Right lobe of liver (tissue), 6 donors: ENCODE data around the gene PLXNA2. TPM values are rescaled to one million over a fixed set of nuclear protein-coding genes. Genes with fewer than 3 reads are reported as not detected.

Experiments
- ATAC-seq, 4 donors: fragments of 200-7000 bp; cut with Tn5 transposase; one replicate each; pipeline ENCODE4 v1.9.1; 2020; ENCODE audit warnings: mild to moderate bottlenecking in 4 of 4, moderate library complexity in 4 of 4
- DNase-seq, 3 donors: peaks; one replicate each; pipeline ENCODE4 v3.0.0-alpha.2; 2020
- H3K27ac ChIP-seq, 3 donors: fragments of 200-600 bp; one replicate each; pipeline ENCODE4 v1.8.0; 2022
- H3K27me3 ChIP-seq, 2 donors: fragments of 200-600 bp; one replicate each; pipeline ENCODE4 v1.8.0; 2022
- H3K36me3 ChIP-seq, 4 donors: fragments of 200-600 bp; sonication (generic) in 1 of 4; one replicate each; pipeline versions ENCODE4 v1.5.1 to v1.8.0; 2017 to 2022; ENCODE audit warnings: control low read depth in 1 of 4
- H3K4me1 ChIP-seq, 4 donors: fragments of 200-600 bp; sonication (generic) in 1 of 4; one replicate each; pipeline versions ENCODE4 v1.5.1 to v1.8.0; 2017 to 2022; ENCODE audit warnings: control low read depth in 1 of 4
- H3K4me3 ChIP-seq, 3 donors: fragments of 200-600 bp; one replicate each; pipeline ENCODE4 v1.8.0; 2022
- H3K9me3 ChIP-seq, 4 donors: fragments of 200-600 bp; sonication (generic) in 1 of 4; one replicate each; pipeline versions ENCODE4 v1.5.1 to v1.8.0; 2017 to 2022; ENCODE audit warnings: control low read depth in 1 of 4
- POLR2A ChIP-seq: fragments of 450-650 bp; IDR thresholded peaks from one replicate; pipeline ENCODE4 v1.6.1; 2017; ENCODE audit warnings: antibody characterized with exemption, mild to moderate bottlenecking
- WGBS: methylation state at CpG from one replicate; pipeline ENCODE4 v1.1.6; 2018; ENCODE audit warnings: low coverage, low lambda C conversion rate; ENCODE audit not compliant: insufficient coverage; ENCODE audit errors: missing lambda C conversion rate; 5-methylcytosine and 5-hydroxymethylcytosine counted together
- intact Hi-C, 2 donors: fragments of 100-400 bp; cut with DNase I; formaldehyde crosslinking; loops; one replicate each; pipeline versions ENCODE4 v1.11.2 to v1.14.1; 2022
- total RNA-seq, 6 experiments: library from RNA; depleted of rRNA in 2 of 6; stranded (reverse); fragments of >200 nt in 2 of 6; fragmentation: NEBNext Ultra II Directional in 3 of 6; extraction: Animal tissue kit (Norgen Biotek cat#: 25700) in 3 of 6; gene quantifications; one replicate each; pipeline versions ENCODE4 v1.1.0 to v1.2.4, GENCODE V29; 2016 to 2023
- TF ChIP-seq, protein P1 (sequence below), 4 donors: fragments of 200-600 bp in 3 of 4; fragments of 450-650 bp in 1 of 4; IDR thresholded peaks; one replicate each; pipeline versions ENCODE4 v1.5.1 to v1.8.0; 2016 to 2022; ENCODE audit warnings: antibody characterized with exemption in 4 of 4, mild to moderate bottlenecking in 2 of 4
- donor health status: DM: no; HTN: yes; CAD: no.
- donor health status: DM: no; HTN: no; CAD: no.
- donor health status: DM: no; HTN: no; CAD: no.
- donor health status: DM: no; HTN: yes; CAD: no.
- donor health status: DM: no; HTN: yes; CAD: no.

PLXNA2 gene
- total RNA-seq, 6 experiments from 2014 or later = 5.6 to 20.8 (median 9.3) TPM

DNA sequence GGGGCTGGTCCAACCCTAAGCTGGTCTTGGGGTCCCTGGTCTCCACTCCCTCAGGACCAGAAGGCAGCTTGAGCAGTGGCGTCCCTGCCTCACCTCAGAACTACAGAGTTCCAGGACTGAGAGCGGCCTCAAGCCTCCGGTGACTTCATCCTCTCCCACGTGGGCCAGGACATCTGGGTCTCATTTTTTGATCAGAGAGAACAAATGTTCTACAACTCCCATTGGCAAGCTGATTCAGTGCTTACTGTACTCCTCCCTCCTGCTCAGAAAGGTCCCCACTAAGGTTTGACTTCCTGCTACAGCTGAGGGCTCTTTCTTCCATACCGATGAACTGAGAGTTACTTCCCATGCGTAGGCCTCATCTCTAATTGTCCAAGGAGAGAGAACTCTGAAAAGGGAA, 78.5 kb downstream of the PLXNA2 start:
- WGBS = 86% methylated on average over 3 of the region's 6 CpGs
- no peak for TF ChIP-seq POLR2A
- TF ChIP-seq, protein P1, sequence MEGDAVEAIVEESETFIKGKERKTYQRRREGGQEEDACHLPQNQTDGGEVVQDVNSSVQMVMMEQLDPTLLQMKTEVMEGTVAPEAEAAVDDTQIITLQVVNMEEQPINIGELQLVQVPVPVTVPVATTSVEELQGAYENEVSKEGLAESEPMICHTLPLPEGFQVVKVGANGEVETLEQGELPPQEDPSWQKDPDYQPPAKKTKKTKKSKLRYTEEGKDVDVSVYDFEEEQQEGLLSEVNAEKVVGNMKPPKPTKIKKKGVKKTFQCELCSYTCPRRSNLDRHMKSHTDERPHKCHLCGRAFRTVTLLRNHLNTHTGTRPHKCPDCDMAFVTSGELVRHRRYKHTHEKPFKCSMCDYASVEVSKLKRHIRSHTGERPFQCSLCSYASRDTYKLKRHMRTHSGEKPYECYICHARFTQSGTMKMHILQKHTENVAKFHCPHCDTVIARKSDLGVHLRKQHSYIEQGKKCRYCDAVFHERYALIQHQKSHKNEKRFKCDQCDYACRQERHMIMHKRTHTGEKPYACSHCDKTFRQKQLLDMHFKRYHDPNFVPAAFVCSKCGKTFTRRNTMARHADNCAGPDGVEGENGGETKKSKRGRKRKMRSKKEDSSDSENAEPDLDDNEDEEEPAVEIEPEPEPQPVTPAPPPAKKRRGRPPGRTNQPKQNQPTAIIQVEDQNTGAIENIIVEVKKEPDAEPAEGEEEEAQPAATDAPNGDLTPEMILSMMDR (IDR thresholded peaks at IDR 0.05) = no peak
- intact Hi-C loops = no loop called here
- ATAC-seq (no peak), DNase-seq (no peak)
- Histone ChIP-seq H3K27me3 (no peaks in the 10 kb centered on the region), H3K4me1 (peaks cover 0 to 20% (median 6%) of the 10 kb centered on the region in 4 donors), H3K27ac (no peak overlapping the region), H3K9me3 (no peaks in the 10 kb centered on the region), H3K36me3 (no peaks in the 10 kb centered on the region), H3K4me3 (no peak overlapping the region)

DNA sequence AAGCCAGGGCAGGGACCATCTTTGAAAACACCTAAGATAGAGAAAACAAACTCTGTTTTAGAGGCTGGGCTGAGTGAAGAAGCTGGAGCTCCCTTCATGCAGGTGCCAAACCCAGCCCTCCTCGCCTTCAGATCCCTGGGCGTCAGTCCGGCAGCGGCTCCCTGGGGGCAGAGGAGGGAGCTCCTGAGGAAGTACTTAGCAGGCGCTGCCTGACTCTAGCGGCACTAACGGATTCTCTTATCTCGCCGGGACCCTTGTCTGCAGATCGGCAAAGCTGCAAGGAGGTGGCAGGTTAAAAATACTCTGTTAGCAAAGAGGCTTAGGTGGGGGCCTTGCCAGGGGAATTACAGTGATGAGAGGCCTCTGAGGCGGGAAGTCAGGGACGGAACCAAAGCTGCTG, 79.6 kb downstream of the PLXNA2 start:
- WGBS = 50% methylated on average over 8 of the region's 12 CpGs
- no peak for TF ChIP-seq POLR2A
- TF ChIP-seq, protein P1 (IDR thresholded peaks at IDR 0.05) = no peak

DNA sequence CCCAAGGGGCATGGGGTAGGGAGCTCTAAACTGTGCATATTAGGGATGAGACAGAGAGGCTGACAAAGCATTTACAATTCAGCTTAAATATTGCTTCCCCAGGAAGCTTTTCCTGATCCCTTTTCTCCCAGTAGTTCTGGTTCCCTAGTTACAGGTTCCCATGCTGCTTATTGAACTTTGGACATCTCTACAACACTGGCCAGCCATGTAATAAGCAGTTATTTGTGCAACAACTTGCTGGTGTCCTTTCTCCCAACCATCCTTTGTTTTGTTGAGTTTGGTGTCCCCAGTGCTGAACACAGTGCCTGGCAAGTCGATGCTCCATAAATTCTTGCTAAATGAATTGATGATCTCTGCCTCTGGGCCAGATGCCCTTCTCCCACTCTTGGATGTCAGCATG, 80.6 kb downstream of the PLXNA2 start:
- Histone ChIP-seq H3K27me3 (no peaks in the 10 kb centered on the region), H3K9me3 (no peaks in the 10 kb centered on the region), H3K36me3 (no peaks in the 10 kb centered on the region), H3K27ac (no peak overlapping the region), H3K4me1 (peaks cover 0 to 25% (median 9%) of the 10 kb centered on the region in 4 donors), H3K4me3 (no peak overlapping the region)
- intact Hi-C loops = no loop called here
- TF ChIP-seq, protein P1 (IDR thresholded peaks at IDR 0.05) = no peak
- TF ChIP-seq POLR2A = no peak
- 50% methylated on average over 1 of the region's 1 CpG for WGBS
- ATAC-seq (peak; percentile 74 to 82 (median 78)), DNase-seq (no peak)

More for the DNA sequence above, 79.6 kb downstream of the PLXNA2 start:
- intact Hi-C loops = no loop called here
- DNase-seq (no peak), ATAC-seq (no peak)
- H3K27me3 ChIP-seq = no peaks in the 10 kb centered on the region
- no peak overlapping the region for H3K4me3 ChIP-seq
- peaks cover 0 to 15% (median 4%) of the 10 kb centered on the region in 4 donors for H3K4me1 ChIP-seq
- H3K36me3 ChIP-seq = no peaks in the 10 kb centered on the region
- no peak overlapping the region for H3K27ac ChIP-seq
- H3K9me3 ChIP-seq = no peaks in the 10 kb centered on the region

GRCh38 chr1:208162903-208163302, 81.3 kb downstream of the PLXNA2 start:
- intact Hi-C loops = no loop called here
- TF ChIP-seq POLR2A = no peak
- TF ChIP-seq, protein P1 (IDR thresholded peaks at IDR 0.05) = no peak
- Histone ChIP-seq H3K9me3 (no peaks in the 10 kb centered on the region), H3K27ac (no peak overlapping the region), H3K36me3 (no peaks in the 10 kb centered on the region), H3K4me1 (peaks cover 0 to 25% (median 10%) of the 10 kb centered on the region in 4 donors), H3K27me3 (no peaks in the 10 kb centered on the region), H3K4me3 (no peak overlapping the region)
- ATAC-seq (no peak), DNase-seq (no peak)
- 88% methylated on average over 1 of the region's 1 CpG for WGBS
